Colonic mucosa (tissue), 4 donors: Measurements from ENCODE around the gene TCF20. TPM values are rescaled to one million over a fixed set of nuclear protein-coding genes. Genes with fewer than 3 reads are reported as not detected.

ENCODE experiments used
- DNase-seq: peaks from one replicate; pipeline ENCODE4 v3.0.0-alpha.2; 2020
- H3K27ac ChIP-seq: fragments of 200-600 bp; one replicate; pipeline ENCODE4 v1.8.0; 2021
- H3K27me3 ChIP-seq: fragments of 200-600 bp; one replicate; pipeline ENCODE4 v1.8.0; 2021
- H3K36me3 ChIP-seq: fragments of 200-600 bp; one replicate; pipeline ENCODE4 v1.8.0; 2021
- H3K4me1 ChIP-seq: fragments of 200-600 bp; one replicate; pipeline ENCODE4 v1.8.0; 2021; ENCODE audit warnings: mild to moderate bottlenecking
- H3K4me3 ChIP-seq: fragments of 200-600 bp; one replicate; pipeline ENCODE4 v1.8.0; 2021
- H3K9ac ChIP-seq, 2 donors: one replicate each; pipeline ENCODE4 v1.7.0; 2013; ENCODE audit warnings: control low read depth in 2 of 2, low read depth in 2 of 2, low read length in 2 of 2
- H3K9me3 ChIP-seq: fragments of 200-600 bp; one replicate; pipeline ENCODE4 v1.8.0; 2021
- CTCF ChIP-seq: fragments of 200-600 bp; IDR thresholded peaks from one replicate; pipeline ENCODE4 v1.8.0; 2022; ENCODE audit warnings: antibody characterized with exemption, mild to moderate bottlenecking
- intact Hi-C: fragments of 100-400 bp; cut with DNase I; formaldehyde crosslinking; loops from one replicate; pipeline ENCODE4 v1.14.1; 2022
- total RNA-seq, 2 donors: library from RNA; stranded (reverse); fragmentation: NEBNext Ultra II Directional in 1 of 2; extraction: Animal tissue kit (Norgen Biotek cat#: 25700) in 1 of 2; gene quantifications; one replicate each; pipeline ENCODE4 v1.2.1, GENCODE V29; 2021
- donor health status: healthy.
- donor health status: DM: no; HTN: no; CAD: no.
- donor health status: DM: no; HTN: no; CAD: no.

The TCF20 gene
- total RNA-seq, 2 donors from 2014 or later, result 52.9 to 62.0 TPM

GRCh38 chr22:42298746-42299145 is 28.3 kb upstream of the TCF20 start:
- peaks cover 18% of the 10 kb centered on the region for H3K4me1 ChIP-seq
- DNase-seq, result no peak
- H3K27me3 ChIP-seq, result no peaks in the 10 kb centered on the region
- TF ChIP-seq CTCF, result no peak
- H3K9ac ChIP-seq, result peak overlapping the region; percentile 12 to 33
- no peaks in the 10 kb centered on the region for H3K36me3 ChIP-seq
- no peaks in the 10 kb centered on the region for H3K9me3 ChIP-seq
- intact Hi-C loops, result no loop called here
- H3K27ac ChIP-seq, result no peak overlapping the region
- no peak overlapping the region for H3K4me3 ChIP-seq

GRCh38 chr22:42297778-42298177 is 27.3 kb upstream of the TCF20 start:
- Histone ChIP-seq H3K9me3 (no peaks in the 10 kb centered on the region), H3K36me3 (no peaks in the 10 kb centered on the region), H3K9ac (no peak overlapping the region), H3K27me3 (no peaks in the 10 kb centered on the region), H3K27ac (no peak overlapping the region), H3K4me3 (no peak overlapping the region), H3K4me1 (peaks cover 21% of the 10 kb centered on the region)
- DNase-seq, result no peak
- TF ChIP-seq CTCF, result no peak
- intact Hi-C loops, result no loop called here

GRCh38 chr22:42296883-42297282 is 26.4 kb upstream of the TCF20 start:
- Histone ChIP-seq H3K4me3 (no peak overlapping the region), H3K27ac (no peak overlapping the region), H3K27me3 (no peaks in the 10 kb centered on the region), H3K4me1 (peaks cover 23% of the 10 kb centered on the region), H3K9ac (no peak overlapping the region), H3K9me3 (no peaks in the 10 kb centered on the region), H3K36me3 (no peaks in the 10 kb centered on the region)
- DNase-seq, result no peak
- no peak for TF ChIP-seq CTCF
- intact Hi-C loops, result no loop called here

GRCh38 chr22:42296381-42296853 is 26.0 kb upstream of the TCF20 start:
- H3K4me1 ChIP-seq, result peaks cover 25% of the 10 kb centered on the region
- intact Hi-C loops, result no loop called here

GRCh38 chr22:42294034-42294985 is 23.9 kb upstream of the TCF20 start:
- peak overlapping the region in 1 of 2 donors; percentile 51 for H3K9ac ChIP-seq
- DNase-seq, result peak; percentile 77
- H3K4me3 ChIP-seq, result no peak overlapping the region
- no peaks in the 10 kb centered on the region for H3K27me3 ChIP-seq
- no peaks in the 10 kb centered on the region for H3K9me3 ChIP-seq
- no peak overlapping the region for H3K27ac ChIP-seq
- H3K4me1 ChIP-seq, result peaks cover 10% of the 10 kb centered on the region
- intact Hi-C loops, result no loop called here
- TF ChIP-seq CTCF, result no peak
- H3K36me3 ChIP-seq, result no peaks in the 10 kb centered on the region

More at GRCh38 chr22:42296381-42296853, 26.0 kb upstream of the TCF20 start:
- H3K36me3 ChIP-seq, result no peaks in the 10 kb centered on the region
- no peak for TF ChIP-seq CTCF
- H3K4me3 ChIP-seq, result no peak overlapping the region
- H3K27me3 ChIP-seq, result no peaks in the 10 kb centered on the region
- no peak overlapping the region for H3K9ac ChIP-seq
- H3K9me3 ChIP-seq, result no peaks in the 10 kb centered on the region
- no peak for DNase-seq
- no peak overlapping the region for H3K27ac ChIP-seq
